HEK293T (cell line): ENCODE results near the gene OPCML.

Experiments used
- CTCF ChIA-PET: fragments of 350-600 bp; formaldehyde crosslinking; extraction: SDS; loops from one replicate; lab custom pipeline; 2021; ENCODE audit warnings: antibody characterized with exemption, inconsistent platforms; lab: Yijun Ruan, JAX
- POLR2A ChIA-PET: fragments of 350-600 bp; formaldehyde crosslinking; extraction: SDS; loops from one replicate; lab custom pipeline; 2020; ENCODE audit warnings: antibody characterized with exemption, inconsistent platforms; lab: Yijun Ruan, JAX
- DNase-seq: peaks from one replicate; pipeline ENCODE4 v3.0.0; 2012; ENCODE audit warnings: mixed read lengths; ENCODE audit errors: extremely low spot score
- ARNT ChIP-seq: fragments of 450-650 bp; IDR thresholded peaks from 2 replicates; pipeline ENCODE4 v1.6.1; 2017; ENCODE audit warnings: mild to moderate bottlenecking
- BHLHE40 ChIP-seq: fragments of 450-650 bp; IDR thresholded peaks from 2 replicates; pipeline ENCODE4 v1.6.1; 2016; ENCODE audit warnings: mild to moderate bottlenecking, moderate library complexity, borderline replicate concordance
- CTBP1 ChIP-seq: fragments of 450-650 bp; IDR thresholded peaks from 2 replicates; pipeline ENCODE4 v1.6.1; 2016; ENCODE audit warnings: borderline replicate concordance
- ELF4 ChIP-seq: fragments of 450-650 bp; IDR thresholded peaks from 2 replicates; pipeline ENCODE4 v1.6.1; 2017; ENCODE audit warnings: antibody characterized with exemption
- FOXA1 ChIP-seq: fragments of 450-650 bp; IDR thresholded peaks from 2 replicates; pipeline ENCODE4 v1.6.1; 2016; ENCODE audit warnings: mild to moderate bottlenecking
- FOXK2 ChIP-seq: fragments of 450-650 bp; IDR thresholded peaks from 2 replicates; pipeline ENCODE4 v1.6.1; 2016; ENCODE audit warnings: mild to moderate bottlenecking
- FOXM1 ChIP-seq: fragments of 450-650 bp; IDR thresholded peaks from 2 replicates; pipeline ENCODE4 v1.6.1; 2017; ENCODE audit warnings: mild to moderate bottlenecking, borderline replicate concordance
- HDGF ChIP-seq: fragments of 450-650 bp; IDR thresholded peaks from 2 replicates; pipeline ENCODE4 v1.6.1; 2017; ENCODE audit warnings: antibody characterized with exemption, borderline replicate concordance
- L3MBTL2 ChIP-seq: fragments of 450-650 bp; conservative IDR thresholded peaks from 2 replicates; pipeline ENCODE4 v1.6.1; 2016; ENCODE audit warnings: mild to moderate bottlenecking
- LEF1 ChIP-seq: fragments of 450-650 bp; IDR thresholded peaks from 2 replicates; pipeline ENCODE4 v1.6.1; 2017; ENCODE audit warnings: mild to moderate bottlenecking, borderline replicate concordance
- NFRKB ChIP-seq: fragments of 450-650 bp; IDR thresholded peaks from 2 replicates; pipeline ENCODE4 v1.6.1; 2016; ENCODE audit warnings: mild to moderate bottlenecking, moderate library complexity
- PKNOX1 ChIP-seq: fragments of 450-650 bp; IDR thresholded peaks from 2 replicates; pipeline ENCODE4 v1.6.1; 2016
- SP1 ChIP-seq: fragments of 450-650 bp; IDR thresholded peaks from 2 replicates; pipeline ENCODE4 v1.6.1; 2017
- SUZ12 ChIP-seq: fragments of 450-650 bp; IDR thresholded peaks from 2 replicates; pipeline ENCODE4 v1.6.1; 2016; ENCODE audit warnings: mild to moderate bottlenecking
- TARDBP ChIP-seq: fragments of 450-650 bp; IDR thresholded peaks from 2 replicates; pipeline ENCODE4 v1.6.1; 2016
- ZNF384 ChIP-seq: fragments of 450-650 bp; IDR thresholded peaks from 2 replicates; pipeline ENCODE4 v1.6.1; 2016

The OPCML gene

GRCh38 chr11:133337193-133337592 is 195.1 kb downstream of the OPCML start:
- DNase-seq = no peak
- ChIA-PET CTCF (no interaction called here), POLR2A (no interaction called here)
- no peak for TF ChIP-seq TARDBP

- POLR2A ChIA-PET = no interaction called here
- TF ChIP-seq ELF4 = no peak
- TF ChIP-seq FOXA1 = no peak
- no peak for TF ChIP-seq SUZ12
- no peak for TF ChIP-seq ZNF384
- TF ChIP-seq TARDBP = no peak
- TF ChIP-seq BHLHE40 = no peak
- TF ChIP-seq SP1 = no peak
- TF ChIP-seq FOXM1 = no peak
- TF ChIP-seq ARNT = no peak
- no peak for TF ChIP-seq HDGF
- no peak for TF ChIP-seq NFRKB
- CTCF ChIA-PET = no interaction called here
- no peak for DNase-seq
Observed at GRCh38 chr11:133331031-133331430, 201.3 kb downstream of the OPCML start.

DNA sequence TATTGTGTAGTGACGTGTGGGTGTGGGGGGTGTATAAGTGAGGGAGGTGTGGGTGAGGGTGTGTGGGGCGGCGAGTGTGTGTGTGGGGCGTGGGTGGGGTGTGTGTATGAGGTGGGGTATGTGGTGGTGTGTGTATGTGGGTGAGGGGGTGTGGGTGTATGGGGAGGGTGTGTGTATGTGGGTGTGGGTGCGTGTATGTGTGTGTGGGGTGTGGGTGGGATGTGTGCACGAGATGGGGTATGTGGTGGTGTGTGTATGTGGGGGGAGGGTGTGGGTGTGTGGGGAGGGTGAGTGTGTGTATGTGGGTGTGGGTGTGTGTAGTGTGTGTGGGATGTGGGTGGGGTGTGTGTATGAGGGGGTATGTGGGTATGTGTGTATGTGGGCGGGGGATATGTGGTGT is 205.5 kb downstream of the OPCML start:
- ChIA-PET POLR2A (no interaction called here), CTCF (no interaction called here)
- DNase-seq = no peak
- TF ChIP-seq LEF1 (no peak), TARDBP (no peak), SUZ12 (no peak), ELF4 (no peak), ZNF384 (no peak), FOXA1 (no peak), BHLHE40 (no peak), CTBP1 (no peak), FOXM1 (no peak), PKNOX1 (no peak), L3MBTL2 (no peak), ARNT (no peak), HDGF (no peak), FOXK2 (no peak), NFRKB (no peak), SP1 (no peak)

GRCh38 chr11:133326332-133326731 is 206.0 kb downstream of the OPCML start:
- no peak for TF ChIP-seq TARDBP
- TF ChIP-seq L3MBTL2 = no peak
- TF ChIP-seq ELF4 = no peak
- TF ChIP-seq FOXK2 = no peak
- no peak for TF ChIP-seq FOXM1
- TF ChIP-seq LEF1 = no peak
- no peak for TF ChIP-seq SUZ12
- TF ChIP-seq PKNOX1 = no peak
- CTCF ChIA-PET = no interaction called here
- no peak for DNase-seq
- POLR2A ChIA-PET = no interaction called here

DNA sequence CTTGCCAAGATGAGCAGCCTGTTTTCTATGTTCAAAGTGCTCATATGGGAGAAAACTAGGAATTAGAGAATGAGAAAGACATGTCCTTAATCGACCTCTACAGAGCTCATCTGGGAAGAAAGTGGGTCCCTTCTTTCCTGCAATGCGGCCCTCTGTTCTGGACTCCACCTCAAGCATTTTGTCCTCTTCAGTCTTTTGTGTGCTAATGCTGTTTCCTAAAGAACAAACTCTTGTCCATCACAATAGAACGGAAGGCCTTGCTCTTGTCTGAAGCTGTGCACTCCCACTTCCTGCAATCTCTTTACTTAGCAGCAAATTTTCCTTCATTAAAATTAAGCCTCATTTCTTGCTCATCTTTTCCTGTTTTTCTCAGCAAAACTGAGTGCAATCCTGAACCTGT is 206.6 kb downstream of the OPCML start:
- ChIA-PET CTCF (no interaction called here), POLR2A (no interaction called here)
- DNase-seq = no peak
- TF ChIP-seq FOXK2 (no peak), NFRKB (no peak)

DNA sequence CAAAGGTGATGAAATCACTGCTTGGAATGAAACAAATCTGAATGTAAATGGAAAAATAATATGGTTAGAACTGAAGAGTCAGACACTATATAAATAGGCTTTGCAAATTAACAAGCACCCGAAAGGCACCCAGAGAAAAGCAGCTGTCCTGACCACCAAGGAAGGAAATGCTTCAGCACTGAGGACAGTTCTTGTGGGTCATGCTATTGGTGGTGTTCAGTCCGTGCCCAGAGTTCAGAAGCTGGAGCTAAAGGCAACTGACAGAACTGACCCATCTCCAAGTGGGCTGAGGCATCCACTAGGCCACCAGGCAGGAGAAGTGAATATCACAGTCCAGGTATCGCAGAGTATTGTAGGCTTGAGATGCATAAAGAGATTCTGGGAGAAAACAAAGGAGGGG is 208.9 kb downstream of the OPCML start:
- TF ChIP-seq ARNT (no peak), SUZ12 (no peak), CTBP1 (no peak), FOXA1 (no peak), FOXK2 (no peak), TARDBP (no peak), ELF4 (no peak), LEF1 (no peak), L3MBTL2 (no peak), ZNF384 (no peak), SP1 (no peak)
- no peak for DNase-seq
- ChIA-PET CTCF (interaction anchor here (0.6 kb wide), 1 partner anchor 97 kb away, joined by 3 read pairs; no protein-coding TSS in a partner anchor), POLR2A (no interaction called here)

DNA sequence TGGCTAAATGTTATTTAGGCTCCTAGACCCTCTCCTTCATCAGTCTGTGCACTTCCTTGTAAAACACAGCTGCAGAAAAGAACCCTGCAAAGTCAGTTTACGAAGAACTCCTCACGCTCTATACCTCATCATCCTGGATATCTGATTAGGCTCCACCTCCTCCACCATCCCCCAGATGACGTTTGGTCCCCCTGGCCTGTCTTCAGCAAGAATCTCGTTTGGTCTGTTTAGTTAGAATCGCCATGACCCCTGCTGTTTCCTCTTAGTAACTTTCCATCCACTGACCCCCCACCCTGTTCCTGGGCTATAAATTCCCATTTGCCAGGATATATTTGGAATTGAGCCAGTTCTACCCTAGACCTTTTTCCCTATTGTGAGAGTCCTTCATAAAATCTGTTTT is 214.1 kb downstream of the OPCML start:
- DNase-seq = no peak
- ChIA-PET POLR2A (no interaction called here), CTCF (no interaction called here)
- TF ChIP-seq SUZ12 = no peak
- no peak for TF ChIP-seq FOXM1
- TF ChIP-seq CTBP1 = no peak

DNA sequence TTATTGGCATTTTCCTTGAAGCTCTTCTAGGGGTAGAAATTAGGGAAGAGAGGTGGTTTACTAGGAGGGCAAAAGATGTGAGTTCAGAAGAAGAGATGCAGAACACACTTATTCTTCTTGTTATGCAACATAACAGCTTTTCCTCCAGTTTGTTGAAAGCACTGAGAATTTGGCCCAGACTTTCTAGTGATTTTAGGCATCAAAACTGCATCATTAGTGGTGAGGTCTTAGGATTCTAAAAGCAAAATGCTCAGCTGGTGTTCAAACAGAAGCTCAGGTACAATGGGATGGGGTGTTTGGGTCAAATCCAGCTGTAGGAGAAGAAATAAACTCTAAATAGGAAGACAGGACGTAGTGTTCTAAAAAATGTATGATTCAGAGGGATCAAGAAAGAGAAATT is 221.1 kb downstream of the OPCML start:
- ChIA-PET POLR2A (no interaction called here), CTCF (no interaction called here)
- TF ChIP-seq LEF1 = no peak
- no peak for TF ChIP-seq NFRKB
- TF ChIP-seq ARNT = no peak
- no peak for TF ChIP-seq PKNOX1
- no peak for TF ChIP-seq BHLHE40
- no peak for TF ChIP-seq SUZ12
- no peak for TF ChIP-seq TARDBP
- no peak for TF ChIP-seq L3MBTL2
- TF ChIP-seq ZNF384 = no peak
- TF ChIP-seq HDGF = no peak
- TF ChIP-seq CTBP1 = no peak
- TF ChIP-seq FOXA1 = no peak
- no peak for TF ChIP-seq ELF4
- no peak for TF ChIP-seq FOXK2
- no peak for TF ChIP-seq SP1
- no peak for TF ChIP-seq FOXM1
- DNase-seq = no peak
